GM21381 (cell line): ENCODE data around the gene RPS6KA2.
A peak's percentile ranks its signal among the peaks of the same experiment; 100 is the strongest.

Experiments used
- ATAC-seq: cut with Tn5 transposase; IDR thresholded peaks from one replicate; pipeline ENCODE4 v1.9.1; 2021; ENCODE audit warnings: mild to moderate bottlenecking, moderate library complexity; ENCODE audit not compliant: unreplicated experiment

The RPS6KA2 gene

DNA sequence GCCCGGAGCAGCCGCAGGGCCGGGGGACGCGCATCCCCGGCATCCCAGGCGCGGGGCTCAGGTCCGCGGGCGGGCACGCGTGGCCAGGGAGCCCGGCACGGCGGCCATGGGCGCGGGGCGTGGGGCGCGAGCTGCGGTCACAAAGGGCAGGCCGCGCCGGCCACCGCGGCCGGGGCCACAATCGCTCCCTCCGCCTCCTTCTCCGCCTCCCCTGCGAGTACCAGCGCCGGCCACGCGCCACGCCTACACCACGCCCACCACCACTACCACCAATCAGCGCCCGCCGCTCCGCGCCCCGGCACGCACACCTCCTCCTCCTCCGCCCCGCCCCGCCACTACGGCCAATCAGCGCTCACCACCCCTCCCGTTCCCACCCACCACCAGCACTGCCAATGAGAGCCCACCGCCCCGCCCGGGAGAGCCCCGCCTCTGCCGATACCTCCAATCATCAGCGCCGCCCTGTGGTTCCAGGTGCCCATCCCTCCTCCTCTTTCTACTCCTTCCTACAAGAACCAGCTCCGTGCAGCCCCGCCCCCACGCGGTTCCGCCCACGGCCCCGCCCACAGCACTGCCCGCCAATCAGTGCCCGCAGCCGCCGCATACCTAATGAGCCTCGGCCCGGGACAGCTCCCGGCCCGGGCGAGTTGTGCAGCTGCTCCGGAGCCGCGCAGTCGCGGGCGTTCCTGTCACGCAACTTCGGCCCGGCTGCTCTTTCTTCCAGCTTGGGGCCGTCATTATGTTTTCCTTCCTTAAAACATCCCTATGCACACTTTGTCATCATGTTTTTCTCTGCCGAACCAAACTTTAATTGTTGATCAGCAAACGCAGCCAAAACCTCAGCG, at the start of gene RPS6KA2:
Gene RPS6KA2, minus strand, starts transcription at position 219 of the 842 bp plus-strand sequence. CDS start 232 bp downstream, outside the sequence.
- peak; percentile 86 for ATAC-seq

DNA sequence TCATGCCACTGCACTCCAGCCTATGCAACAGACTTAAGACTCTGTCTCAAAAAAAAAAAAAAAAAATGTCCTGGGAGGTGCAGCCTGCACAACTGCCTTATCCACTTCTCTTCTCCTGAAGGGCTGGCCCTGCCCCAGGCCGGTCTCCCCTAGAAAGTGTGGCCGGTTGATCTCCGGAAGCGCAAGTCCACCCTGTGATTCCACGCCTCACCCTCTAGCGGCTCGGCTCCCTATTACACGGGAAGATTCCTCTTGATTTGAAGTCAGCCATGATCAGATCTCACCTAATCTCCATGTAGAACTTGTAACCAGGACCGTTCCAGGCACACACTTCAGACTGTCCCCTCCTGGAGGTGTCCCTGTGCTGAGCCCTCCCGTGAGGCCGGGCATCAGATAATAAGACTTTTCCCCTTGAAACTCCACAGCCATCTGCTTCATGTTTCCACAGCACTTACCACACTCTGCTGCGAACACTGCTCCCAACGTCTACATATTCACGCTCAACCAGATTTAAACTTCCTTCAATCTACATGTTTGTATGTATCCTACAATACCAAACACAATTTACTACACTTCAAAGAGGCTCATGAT, 49.3 kb upstream of the RPS6KA2 start:
- ATAC-seq = no peak

DNA sequence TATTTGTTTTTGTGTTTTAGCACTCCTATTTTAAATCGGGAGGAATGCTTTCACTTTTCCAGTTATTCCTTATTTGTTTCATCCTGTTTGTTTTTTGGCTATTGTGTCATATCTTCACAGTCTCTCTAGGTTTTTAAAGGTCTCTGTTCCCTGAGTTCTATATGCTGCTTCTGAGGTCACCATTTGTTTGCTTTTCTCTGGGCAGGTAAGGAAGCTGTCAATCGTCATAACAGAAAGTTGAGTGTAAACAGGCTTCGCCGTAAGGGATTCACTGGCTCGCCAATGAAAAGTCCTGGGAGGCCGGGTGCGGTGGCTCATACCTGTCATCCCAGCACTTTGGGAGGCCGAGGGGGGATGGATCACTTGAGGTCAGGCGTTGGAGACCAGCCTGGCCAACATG, 48.7 kb upstream of the RPS6KA2 start:
- ATAC-seq = no peak

DNA sequence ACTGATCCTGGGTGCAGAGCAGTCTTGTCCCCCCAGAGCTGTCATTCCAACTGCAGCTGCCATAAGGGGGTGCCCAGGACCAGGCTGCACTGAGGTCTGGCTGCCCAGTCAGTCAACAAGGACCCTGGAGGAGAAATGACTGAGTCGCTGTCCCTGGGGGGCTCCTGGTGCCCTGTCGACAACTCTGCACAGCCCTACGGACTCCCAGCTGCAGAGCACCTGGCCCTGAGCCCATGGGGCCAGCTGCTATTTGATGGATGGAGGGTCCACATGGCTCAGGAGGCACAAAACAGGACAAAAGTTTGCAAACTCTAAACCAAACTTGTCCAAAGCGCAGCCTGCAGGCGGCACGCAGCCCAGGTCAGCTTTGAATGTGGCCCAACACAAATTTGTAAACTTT, 46.3 kb upstream of the RPS6KA2 start:
- ATAC-seq = no peak

DNA sequence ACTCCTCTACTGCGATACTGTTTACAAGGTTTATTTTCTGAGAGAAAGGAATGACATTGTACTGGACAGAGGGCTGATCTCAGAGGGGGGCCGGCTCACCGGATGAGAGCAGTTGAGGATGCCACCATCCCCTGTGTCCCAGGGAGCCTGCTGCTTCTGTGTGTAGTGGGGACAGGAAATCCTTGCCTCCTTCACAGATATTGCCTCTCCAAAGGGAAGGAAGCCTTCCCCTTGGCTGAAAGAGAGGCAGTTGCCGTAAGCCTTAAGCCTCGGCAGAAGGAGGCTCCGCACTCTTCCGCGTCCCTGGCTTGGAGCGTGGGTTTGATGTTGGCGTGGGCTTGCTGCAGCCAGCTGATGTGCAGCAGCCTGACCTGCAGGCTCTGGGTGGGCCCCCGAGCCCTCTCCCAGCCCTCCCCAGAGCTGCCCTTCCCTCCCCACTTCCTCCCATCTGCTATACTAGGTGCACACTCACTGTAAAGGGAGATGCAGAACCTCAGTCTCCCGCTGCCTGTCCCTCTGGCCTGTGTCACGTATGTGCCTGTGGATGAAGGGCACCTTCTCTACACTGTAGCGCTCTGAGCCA, 45.7 kb upstream of the RPS6KA2 start:
- no peak for ATAC-seq

DNA sequence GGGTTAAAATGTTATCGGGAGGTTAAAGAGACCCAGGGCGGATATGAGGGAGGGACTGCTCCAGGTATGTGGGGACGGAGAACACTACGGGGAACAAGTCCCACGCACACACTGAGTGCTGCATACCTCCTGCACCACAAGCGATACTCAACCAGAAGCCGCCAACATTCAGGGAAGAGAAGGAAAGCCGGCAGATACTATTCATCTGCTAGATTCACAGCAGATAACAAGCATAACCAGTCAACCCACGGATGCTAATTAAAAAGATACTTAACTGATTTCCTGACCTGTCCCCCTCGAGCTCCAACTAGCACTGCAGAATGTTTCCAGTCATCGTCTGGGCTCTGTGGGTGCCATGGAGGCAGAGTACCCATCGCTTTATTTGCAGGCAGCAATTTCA, 45.1 kb upstream of the RPS6KA2 start:
- no peak for ATAC-seq

DNA sequence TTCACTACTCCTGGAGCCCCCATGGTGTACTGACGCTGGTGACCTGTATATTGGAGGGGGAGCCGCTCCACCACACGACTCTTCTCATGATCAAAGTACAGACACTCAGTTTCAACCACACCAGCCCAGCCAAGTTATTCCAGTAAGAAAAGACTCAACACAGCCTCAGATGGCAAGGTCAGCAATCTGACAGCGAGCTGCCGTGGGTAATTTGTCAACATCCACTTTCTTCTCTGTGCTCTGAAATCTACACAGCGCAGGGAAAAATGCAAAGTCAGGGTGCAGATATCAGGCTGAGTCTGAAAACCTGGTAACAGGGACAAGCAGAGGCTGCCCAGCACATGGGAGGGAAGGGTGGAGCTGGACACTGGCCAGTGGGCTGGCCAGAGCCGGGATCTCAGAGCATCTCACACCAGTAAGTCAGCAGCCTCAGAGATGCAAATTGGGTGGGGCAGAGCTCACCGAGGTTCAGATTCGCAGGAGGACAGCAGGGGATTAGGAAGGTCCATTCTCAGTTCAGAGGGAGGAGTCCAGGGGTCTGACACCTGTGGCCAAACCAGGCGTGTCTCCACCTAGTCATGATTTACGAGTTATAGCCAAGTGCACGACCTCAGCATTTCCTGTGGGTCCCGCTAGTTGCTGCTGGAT, 44.5 kb upstream of the RPS6KA2 start:
- ATAC-seq = no peak

DNA sequence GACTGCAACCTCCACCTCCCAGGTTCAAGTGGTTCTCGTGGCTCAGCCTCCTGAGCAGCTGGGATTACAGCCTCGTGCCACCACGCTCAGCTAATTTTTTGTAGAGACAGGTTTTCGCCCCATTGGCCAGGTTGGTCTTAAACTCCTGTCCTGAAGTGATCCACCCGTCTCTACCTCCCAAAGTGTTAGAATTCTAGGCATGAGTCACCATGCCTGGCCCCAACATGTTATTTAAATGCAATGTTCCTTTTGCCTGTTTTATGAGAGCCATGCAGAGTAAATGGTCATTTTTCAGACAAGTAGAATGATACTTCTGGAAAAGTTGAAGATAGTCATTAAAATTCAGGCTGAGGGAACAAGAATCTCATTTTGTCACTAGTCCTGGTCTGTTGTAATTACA, 43.8 kb upstream of the RPS6KA2 start:
- ATAC-seq = no peak

DNA sequence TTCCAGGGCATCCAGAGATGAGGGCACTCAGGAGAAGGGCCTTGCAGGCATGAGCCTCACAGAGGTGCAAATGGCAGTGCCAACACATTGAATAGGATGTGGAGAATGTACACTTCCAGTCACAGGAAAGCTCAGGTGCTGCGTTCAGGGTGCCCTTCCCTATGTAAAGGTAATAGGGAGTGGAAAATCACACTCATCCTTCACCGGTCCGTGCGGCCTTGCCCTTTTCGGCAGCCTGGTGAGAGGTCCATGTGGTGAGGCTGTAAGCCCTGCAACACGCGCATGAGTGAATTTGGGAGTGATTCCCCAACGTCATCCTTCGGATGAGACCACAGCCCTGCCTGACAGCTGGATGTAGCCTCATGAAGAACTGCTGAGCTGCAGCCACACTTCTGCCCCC, 43.0 kb upstream of the RPS6KA2 start:
- ATAC-seq = no peak

DNA sequence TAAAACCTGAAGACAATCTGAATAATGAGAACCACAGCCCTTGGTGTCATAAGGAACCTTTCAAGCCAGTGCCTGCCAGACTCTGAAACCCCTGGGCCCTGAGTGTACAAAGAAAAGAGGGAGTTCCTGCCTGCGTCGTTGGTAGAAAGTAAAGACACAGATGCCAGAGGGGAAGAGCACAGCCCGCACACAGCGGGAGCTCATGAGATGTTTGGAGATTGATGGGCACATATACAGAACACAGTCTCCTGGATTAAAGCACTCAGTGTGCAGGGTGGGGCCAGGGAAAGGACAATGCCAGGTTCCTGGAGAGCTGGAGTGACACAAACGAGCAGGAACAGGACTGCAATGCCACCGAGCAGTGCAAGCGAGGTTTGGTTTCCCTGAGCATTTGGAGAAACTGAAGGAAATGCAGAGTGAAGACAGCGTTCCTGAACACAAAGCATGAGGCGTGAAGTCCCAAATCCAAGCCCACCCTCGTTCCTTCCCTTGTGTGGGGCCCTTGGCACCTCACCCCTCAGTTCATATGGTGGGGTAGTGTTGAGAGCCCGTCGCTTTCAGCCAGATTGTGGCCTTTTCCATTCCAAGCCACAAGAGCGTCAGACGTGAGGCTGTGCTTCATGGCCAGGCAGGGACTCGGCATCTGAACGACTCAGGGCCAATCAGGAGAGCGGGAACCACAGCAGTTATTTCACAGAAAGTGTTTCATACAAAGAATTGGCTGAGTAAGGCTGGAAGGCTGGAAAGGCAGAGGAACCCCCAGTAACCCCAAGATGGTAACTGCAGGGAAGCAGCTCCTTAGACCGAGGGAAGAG, 41.0 kb upstream of the RPS6KA2 start:
- no peak for ATAC-seq

DNA sequence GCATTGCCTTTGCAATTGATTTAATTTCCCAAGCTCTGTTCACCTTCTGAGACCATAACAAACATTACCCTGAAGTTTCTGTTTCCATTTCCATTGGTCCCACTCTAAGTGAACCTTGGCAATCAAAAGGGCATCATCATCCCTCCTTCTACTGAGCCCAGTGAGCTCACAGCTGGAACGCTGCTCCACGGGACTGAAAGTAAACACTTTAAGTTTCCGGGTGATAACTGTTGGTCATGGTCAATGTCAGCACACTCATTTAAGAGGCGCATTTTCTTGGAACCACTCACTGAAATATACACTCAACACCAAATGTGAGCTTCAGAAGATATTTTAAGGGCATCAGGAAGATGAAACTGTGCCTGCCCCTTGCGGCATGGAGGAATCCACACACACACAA, 37.1 kb upstream of the RPS6KA2 start:
- no peak for ATAC-seq

DNA sequence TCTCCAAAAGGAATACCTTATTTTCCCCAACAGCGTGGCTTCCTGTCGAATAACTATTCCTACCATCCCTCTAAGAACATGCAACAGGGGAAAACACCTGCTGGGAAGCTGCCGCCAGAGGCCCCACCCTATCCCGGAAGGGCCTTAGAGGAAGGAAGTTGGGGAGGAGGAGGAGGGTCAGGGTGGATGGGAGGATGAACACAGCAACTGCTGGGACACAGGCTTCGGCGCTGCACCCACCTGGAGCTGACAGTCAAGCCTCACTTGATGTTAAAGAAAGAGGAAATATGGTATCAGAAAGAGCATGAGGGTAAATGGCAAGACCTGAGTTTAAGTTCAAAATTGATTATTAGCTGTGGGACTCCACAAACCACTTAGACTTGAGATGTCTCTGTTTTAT, 36.5 kb upstream of the RPS6KA2 start:
- ATAC-seq = no peak

DNA sequence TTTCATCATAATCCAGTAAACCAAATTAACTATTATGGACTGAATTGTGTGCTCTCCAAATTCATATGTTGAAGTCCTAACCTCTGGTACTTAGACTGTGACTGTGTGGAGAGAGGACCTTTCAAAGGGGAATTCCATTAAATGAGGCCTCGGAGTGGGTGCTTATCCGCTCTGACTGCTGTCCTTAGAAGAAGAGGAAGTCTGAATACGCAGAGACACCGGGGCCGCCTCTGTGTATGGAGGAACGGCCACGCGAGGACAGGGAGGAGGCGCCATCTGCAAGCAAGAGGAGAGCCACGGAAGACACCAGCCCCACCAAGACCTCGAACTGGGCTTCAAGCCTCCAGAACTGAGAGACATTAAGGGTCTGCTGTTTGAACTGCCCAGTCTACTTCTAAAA, 35.6 kb upstream of the RPS6KA2 start:
- ATAC-seq = no peak

DNA sequence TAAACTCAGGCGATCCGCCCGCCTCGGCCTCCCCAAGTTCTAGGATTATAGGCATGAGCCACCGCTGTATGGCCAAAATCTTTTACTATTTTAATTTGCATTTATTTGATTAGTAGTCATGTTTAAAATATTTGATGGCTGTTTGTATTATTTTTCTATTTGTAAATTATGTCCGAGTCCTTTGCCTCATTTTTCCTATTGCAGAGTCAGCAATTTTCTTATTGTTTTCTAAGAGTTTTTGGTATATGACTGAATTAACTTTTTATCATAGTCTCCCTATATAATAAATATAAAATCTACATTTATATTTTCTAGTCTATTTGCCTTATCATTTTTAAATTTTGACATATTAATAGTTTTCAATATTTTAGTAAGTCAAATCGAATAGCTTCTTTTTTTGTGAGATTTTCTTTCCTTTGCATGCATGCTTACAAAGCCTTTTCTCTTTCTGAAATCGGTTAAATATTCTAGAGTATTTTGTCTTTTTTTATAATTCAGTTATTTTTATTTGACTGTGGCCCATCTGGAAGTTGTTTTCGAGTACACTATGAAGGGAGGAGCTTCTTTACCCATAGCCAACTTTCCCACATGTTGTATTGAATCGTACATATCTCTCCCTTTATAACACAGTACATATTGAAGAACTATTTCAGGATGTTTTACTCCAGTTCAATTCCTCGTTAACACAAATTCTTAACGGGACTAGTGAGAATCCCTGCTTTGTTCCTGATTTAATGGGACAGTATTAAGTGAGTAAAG, 34.5 kb upstream of the RPS6KA2 start:
- ATAC-seq = no peak

DNA sequence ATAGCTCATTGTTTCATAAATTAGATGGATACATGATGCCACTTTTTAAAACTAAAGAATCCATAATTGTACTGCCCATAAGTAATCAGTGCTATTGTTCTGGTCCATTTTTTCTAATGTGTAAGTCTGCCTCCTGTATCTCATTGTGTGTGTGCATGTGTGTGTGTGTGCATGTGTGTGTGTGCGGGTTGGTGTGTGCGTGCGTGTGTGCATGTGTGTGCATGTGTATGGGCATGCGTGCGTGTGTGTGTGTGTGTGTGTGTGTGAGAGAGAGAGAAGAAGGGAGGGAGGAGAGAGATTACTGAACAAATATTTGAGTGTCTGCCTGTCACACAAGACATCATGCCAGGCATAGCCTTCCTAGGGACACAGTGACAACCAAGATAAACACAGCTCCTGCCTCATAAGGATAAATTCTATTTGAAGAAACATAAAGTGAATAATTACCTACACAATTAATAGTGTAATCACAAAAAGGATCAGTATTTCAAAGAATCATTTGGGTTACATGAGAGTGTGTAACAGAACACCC, 33.2 kb upstream of the RPS6KA2 start:
- no peak for ATAC-seq

DNA sequence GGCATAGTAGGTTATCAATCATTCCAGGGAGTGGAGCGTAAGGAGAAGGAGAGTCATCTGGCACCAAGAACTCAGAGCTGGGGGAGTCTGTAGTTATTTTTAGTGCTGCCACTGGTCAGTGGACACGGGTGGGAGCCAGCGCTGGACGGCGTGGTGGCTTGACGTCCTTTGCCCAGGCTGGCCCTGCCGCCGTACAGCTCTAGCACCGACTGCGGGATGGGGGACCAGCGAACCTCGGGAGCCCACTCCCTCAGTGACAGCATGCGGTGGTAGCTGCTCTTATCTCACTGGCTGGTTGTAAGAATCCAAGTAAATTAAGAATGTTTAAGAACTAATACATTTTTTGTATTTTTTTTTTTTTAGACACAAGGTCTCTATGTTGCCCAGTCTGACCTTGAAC, 32.5 kb upstream of the RPS6KA2 start:
- ATAC-seq = no peak

DNA sequence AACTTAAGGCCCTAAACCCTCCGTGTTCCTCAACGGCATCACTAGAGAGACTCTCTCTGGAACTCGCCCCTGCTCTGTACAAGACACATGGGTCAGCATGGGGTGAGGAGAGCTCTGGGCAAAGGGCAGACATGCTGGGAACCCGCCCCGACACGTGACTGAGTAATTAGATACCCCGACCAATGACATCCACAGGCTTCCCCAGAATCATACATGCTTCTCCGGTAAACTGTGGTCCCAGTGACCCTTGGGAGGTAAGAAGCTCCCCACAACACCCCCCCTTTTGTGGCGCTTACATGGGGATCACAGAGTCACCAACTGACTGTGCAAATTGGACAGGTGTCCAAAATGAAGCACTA, 31.7 kb upstream of the RPS6KA2 start:
- no peak for ATAC-seq

DNA sequence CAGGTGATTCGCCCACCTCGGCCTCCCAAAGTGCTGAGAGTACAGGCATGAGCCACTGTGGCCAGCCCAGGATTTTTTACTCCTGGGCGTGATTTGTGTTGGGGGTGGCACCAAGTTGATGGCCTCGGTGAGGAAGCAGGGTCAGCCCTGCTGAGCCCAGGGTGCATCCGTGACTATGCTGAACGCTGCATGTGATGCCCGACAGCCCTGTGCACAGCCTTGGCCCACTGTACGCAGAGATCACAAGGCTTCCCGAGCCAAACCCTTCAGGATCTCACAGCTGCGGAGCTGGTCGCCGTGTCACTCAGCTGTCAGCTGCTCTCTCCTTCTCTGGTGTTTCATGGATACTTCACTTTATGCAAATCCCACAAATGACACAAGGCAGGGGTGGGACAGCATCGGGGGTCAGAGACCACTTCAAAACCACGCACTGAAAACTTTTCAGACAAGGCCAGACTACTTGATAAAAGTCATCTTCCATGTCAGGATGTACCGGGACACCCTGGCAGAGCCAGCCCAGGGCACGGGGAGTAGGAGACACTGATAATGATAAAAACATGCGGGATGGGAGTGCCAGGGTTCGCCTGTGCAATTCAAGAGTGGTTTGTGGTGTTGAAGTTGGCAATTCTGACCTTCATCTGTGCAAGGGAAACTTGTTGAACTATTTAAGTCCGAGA, 31.2 kb upstream of the RPS6KA2 start:
- ATAC-seq = no peak

DNA sequence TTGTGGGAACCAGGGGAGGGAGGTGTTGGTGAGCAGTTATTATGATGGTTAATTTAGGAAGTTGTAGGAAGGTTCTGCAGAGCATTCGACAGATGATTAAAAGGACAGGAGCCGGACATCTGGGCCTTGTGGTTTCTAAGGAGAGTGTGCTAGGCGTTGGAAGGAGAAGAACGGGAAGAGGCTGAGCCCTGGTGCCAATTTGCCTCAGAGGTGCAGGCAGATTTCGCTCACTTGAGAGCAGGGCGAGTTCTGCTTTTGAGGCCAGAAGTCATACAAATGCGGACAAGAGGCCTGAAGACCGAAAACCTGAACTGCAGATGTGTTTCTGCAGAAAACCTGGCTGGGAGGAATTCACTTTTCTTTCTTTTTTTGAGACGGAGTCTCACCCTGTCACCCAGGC, 30.5 kb upstream of the RPS6KA2 start:
- ATAC-seq = no peak
